CD4-positive, alpha-beta T cell (primary cell): ENCODE results near the gene ANO2. TPM values are rescaled to one million over a fixed set of nuclear protein-coding genes. Genes with fewer than 3 reads are reported as not detected.

Experiments
- ATAC-seq: fragments of 200-7000 bp; cut with Tn5 transposase; one replicate; pipeline ENCODE4 v1.10.0; 2022; ENCODE audit warnings: mild to moderate bottlenecking; ENCODE audit not compliant: poor library complexity
- CTCF ChIA-PET: fragments of 350-600 bp; sonication (Branson Sonifier 250); formaldehyde crosslinking; loops from one replicate; lab custom pipeline; 2021; ENCODE audit warnings: antibody characterized with exemption, inconsistent platforms; lab: Charles Lee
- POLR2A ChIA-PET: fragments of 350-600 bp; sonication (Branson Sonifier 250); formaldehyde crosslinking; loops from one replicate; lab custom pipeline; 2021; ENCODE audit warnings: antibody characterized with exemption, inconsistent platforms; lab: Charles Lee
- DNase-seq, 14 experiments: peaks; one replicate each; pipeline ENCODE4 v3.0.0-alpha.2; 2013 to 2020; ENCODE audit warnings: mixed read lengths in 2 of 14
- H3K27ac ChIP-seq, 2 donors: one replicate each; pipeline versions ENCODE4 v1.5.1 to v1.7.0; 2013; ENCODE audit warnings: low read length in 2 of 2, low read depth in 1 of 2, mild to moderate bottlenecking in 1 of 2
- H3K27me3 ChIP-seq, 2 experiments: 1 replicate in 1 of 2; 2 replicates in 1 of 2; pipeline versions ENCODE4 v1.6.1 to v1.7.0; 2013; ENCODE audit warnings: low read length in 2 of 2, control low read depth in 1 of 2, mild to moderate bottlenecking in 1 of 2, moderate library complexity in 1 of 2; ENCODE audit not compliant: insufficient read depth in 2 of 2, control insufficient read depth in 1 of 2
- H3K36me3 ChIP-seq: one replicate; pipeline ENCODE4 v1.6.1; 2013; ENCODE audit warnings: low read length, control low read depth; ENCODE audit not compliant: insufficient read depth
- H3K4me1 ChIP-seq: one replicate; pipeline ENCODE4 v1.6.1; 2013; ENCODE audit warnings: low read length, control low read depth; ENCODE audit not compliant: insufficient read depth
- H3K4me3 ChIP-seq: one replicate; pipeline ENCODE4 v1.5.1; 2013; ENCODE audit warnings: mild to moderate bottlenecking, low read length, moderate library complexity
- H3K9me3 ChIP-seq, 2 experiments: 1 replicate in 1 of 2; 2 replicates in 1 of 2; pipeline versions ENCODE4 v1.6.1 to v1.7.0; 2013; ENCODE audit warnings: low read length in 2 of 2, mild to moderate bottlenecking in 2 of 2, control low read depth in 1 of 2, moderate library complexity in 1 of 2; ENCODE audit not compliant: control insufficient read depth in 1 of 2, insufficient read depth in 1 of 2
- H3K27ac Mint-ChIP-seq: one replicate; pipeline ENCODE4 v1.8.0; 2020; ENCODE audit warnings: mixed read lengths
- H3K27me3 Mint-ChIP-seq: one replicate; pipeline ENCODE4 v1.8.0; 2021; ENCODE audit warnings: mixed read lengths
- H3K36me3 Mint-ChIP-seq: one replicate; pipeline ENCODE4 v1.8.0; 2021; ENCODE audit warnings: low read depth, mixed read lengths
- H3K4me1 Mint-ChIP-seq: one replicate; pipeline ENCODE4 v1.8.0; 2021; ENCODE audit warnings: low read depth, mixed read lengths
- H3K4me3 Mint-ChIP-seq: one replicate; pipeline ENCODE4 v1.8.0; 2020; ENCODE audit warnings: mild to moderate bottlenecking, mixed read lengths
- H3K9me3 Mint-ChIP-seq: one replicate; pipeline ENCODE4 v1.8.0; 2020; ENCODE audit warnings: mixed read lengths
- intact Hi-C, 2 experiments: fragments of 100-400 bp; cut with DNase I in 1 of 2; cut with micrococcal nuclease in 1 of 2; formaldehyde crosslinking; loops; one replicate each; pipeline versions ENCODE4 v1.15.1 to v1.9.0; 2023 to 2025; cut with DNase I, micrococcal nuclease
- total RNA-seq, 174 experiments: library from RNA in 2 of 174; stranded (reverse) in 2 of 174; gene quantifications; one replicate each; pipeline ENCODE4 v1.2.3 and lab custom pipeline; 2021 to 2026
- TF ChIP-seq, protein P1 (sequence below): fragments of 200-600 bp; IDR thresholded peaks from one replicate; pipeline ENCODE4 v1.8.0; 2022; ENCODE audit warnings: antibody characterized with exemption, mild to moderate bottlenecking

Gene ANO2
- total RNA-seq, 2 experiments from 2014 or later = not detected

DNA sequence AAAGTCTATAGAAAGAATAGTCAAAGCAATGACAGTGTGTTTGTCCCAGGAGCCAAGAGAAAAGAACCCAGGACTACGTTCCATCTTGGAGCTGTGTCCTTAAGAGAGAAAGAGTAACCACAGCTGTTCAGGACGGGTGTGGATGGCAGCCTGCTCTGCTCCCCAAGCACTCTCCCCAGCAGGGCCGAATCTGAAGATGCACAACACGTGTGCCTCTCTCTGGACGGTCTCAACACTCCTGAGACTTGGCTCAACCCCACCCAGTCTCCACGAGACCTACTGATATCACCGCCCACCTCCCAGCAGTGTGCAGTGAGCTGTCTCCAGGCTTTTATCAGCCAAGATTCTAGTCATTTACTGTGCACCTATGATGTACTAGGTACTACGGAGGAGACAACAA lies 27.3 kb upstream of the ANO2 start:
- no peak for DNase-seq
- Mint-ChIP-seq H3K4me3 (no peak overlapping the region), H3K27ac (no peak overlapping the region), H3K9me3 (no peaks in the 10 kb centered on the region), H3K27me3 (peaks cover 29% of the 10 kb centered on the region), H3K4me1 (no peaks in the 10 kb centered on the region), H3K36me3 (no peaks in the 10 kb centered on the region)
- POLR2A ChIA-PET = no interaction called here
- H3K4me3 ChIP-seq = no peak overlapping the region
- no peak for ATAC-seq
- H3K4me1 ChIP-seq = no peaks in the 10 kb centered on the region
- H3K27ac ChIP-seq = no peak overlapping the region
- H3K9me3 ChIP-seq = no peaks in the 10 kb centered on the region
- CTCF ChIA-PET = no interaction called here
- H3K36me3 ChIP-seq = no peaks in the 10 kb centered on the region
- peaks cover 8 to 9% of the 10 kb centered on the region in 2 experiments for H3K27me3 ChIP-seq
- intact Hi-C loops = no loop called here
- TF ChIP-seq, protein P1, sequence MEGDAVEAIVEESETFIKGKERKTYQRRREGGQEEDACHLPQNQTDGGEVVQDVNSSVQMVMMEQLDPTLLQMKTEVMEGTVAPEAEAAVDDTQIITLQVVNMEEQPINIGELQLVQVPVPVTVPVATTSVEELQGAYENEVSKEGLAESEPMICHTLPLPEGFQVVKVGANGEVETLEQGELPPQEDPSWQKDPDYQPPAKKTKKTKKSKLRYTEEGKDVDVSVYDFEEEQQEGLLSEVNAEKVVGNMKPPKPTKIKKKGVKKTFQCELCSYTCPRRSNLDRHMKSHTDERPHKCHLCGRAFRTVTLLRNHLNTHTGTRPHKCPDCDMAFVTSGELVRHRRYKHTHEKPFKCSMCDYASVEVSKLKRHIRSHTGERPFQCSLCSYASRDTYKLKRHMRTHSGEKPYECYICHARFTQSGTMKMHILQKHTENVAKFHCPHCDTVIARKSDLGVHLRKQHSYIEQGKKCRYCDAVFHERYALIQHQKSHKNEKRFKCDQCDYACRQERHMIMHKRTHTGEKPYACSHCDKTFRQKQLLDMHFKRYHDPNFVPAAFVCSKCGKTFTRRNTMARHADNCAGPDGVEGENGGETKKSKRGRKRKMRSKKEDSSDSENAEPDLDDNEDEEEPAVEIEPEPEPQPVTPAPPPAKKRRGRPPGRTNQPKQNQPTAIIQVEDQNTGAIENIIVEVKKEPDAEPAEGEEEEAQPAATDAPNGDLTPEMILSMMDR = no peak

DNA sequence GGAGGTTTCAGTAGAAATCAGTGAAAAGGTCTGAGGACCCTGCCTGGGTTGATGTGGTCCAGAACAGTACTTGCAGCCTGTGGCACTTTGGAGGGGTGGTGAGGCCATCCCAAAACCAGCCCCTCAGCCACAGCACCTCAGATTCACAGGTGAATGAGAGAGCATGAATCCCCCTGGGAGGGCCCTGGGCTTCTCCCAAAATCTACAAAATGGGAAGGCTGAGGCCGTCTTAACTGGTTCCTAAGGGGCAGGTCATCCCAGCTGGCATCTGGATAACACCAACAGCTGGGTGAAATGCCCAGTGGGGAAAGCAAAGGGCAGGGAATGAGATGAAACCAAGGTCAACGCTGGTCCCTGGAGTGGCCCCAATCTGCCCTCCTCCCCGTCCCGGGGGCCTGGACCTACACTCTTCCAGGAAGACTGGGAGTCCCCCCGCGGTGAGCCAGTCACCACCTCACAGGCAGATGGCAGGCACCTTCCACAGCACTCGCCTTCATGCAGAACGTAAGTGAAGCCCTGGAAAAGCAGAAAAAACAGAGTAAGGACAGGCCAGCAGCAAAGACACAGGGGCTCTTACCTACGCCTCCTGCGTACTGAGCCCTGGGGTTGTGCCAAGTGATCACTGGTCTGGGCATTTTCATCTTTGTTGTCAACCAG lies 26.3 kb upstream of the ANO2 start:
- no peaks in the 10 kb centered on the region for H3K4me1 Mint-ChIP-seq
- H3K27ac Mint-ChIP-seq = no peak overlapping the region
- Histone ChIP-seq H3K27ac (no peak overlapping the region), H3K27me3 (peaks cover 8 to 9% of the 10 kb centered on the region in 2 experiments), H3K4me3 (no peak overlapping the region), H3K36me3 (no peaks in the 10 kb centered on the region), H3K9me3 (no peaks in the 10 kb centered on the region), H3K4me1 (no peaks in the 10 kb centered on the region)
- no peaks in the 10 kb centered on the region for H3K36me3 Mint-ChIP-seq
- ChIA-PET POLR2A (no interaction called here), CTCF (no interaction called here)
- DNase-seq (no peak), ATAC-seq (no peak)
- H3K9me3 Mint-ChIP-seq = no peaks in the 10 kb centered on the region
- intact Hi-C loops = no loop called here
- H3K27me3 Mint-ChIP-seq = peaks cover 24% of the 10 kb centered on the region
- TF ChIP-seq, protein P1 = no peak
- no peak overlapping the region for H3K4me3 Mint-ChIP-seq

DNA sequence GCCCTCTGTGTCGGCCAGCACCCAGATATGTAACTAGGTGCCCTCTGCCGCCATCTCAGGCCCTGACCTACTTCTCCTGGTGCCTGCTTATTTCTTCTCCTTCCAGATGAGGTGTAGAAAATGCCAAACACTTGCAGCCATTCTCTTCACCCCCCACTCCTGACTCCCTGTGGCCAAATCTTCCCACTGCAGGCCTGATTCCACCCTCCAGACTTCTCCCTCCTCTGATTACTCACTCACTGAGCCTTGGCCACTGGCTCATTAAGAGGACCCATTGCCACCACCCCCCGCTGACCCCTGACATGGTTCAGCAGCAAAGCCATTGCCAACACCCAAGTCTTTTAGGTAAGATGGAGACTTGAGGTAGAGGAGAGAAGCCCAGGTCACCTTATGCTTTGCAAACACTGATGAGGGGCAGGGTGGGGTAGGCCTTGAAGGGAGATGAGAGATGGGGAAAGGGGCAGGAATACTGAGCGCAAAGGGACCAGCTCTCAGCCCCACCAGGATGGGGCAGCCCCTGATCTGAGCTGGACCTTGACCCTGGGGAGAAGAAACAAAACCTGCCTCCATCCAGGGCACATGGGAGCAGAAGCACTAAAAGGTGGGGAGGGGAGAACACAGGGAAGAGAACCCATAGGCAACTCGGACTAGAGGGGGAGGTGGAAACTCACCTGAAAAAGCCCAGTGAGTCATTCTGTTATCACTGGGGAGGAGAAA lies 25.1 kb upstream of the ANO2 start:
- Mint-ChIP-seq H3K27ac (no peak overlapping the region), H3K4me1 (no peaks in the 10 kb centered on the region)

More for the DNA sequence above, 25.1 kb upstream of the ANO2 start:
- H3K36me3 Mint-ChIP-seq = no peaks in the 10 kb centered on the region
- ChIA-PET CTCF (no interaction called here), POLR2A (no interaction called here)
- no peak for ATAC-seq
- Histone ChIP-seq H3K27ac (no peak overlapping the region), H3K36me3 (no peaks in the 10 kb centered on the region), H3K27me3 (peaks cover 5 to 14% of the 10 kb centered on the region in 2 experiments), H3K4me3 (no peak overlapping the region), H3K4me1 (no peaks in the 10 kb centered on the region), H3K9me3 (no peaks in the 10 kb centered on the region)
- H3K4me3 Mint-ChIP-seq = no peak overlapping the region
- intact Hi-C loops = loop anchor here in 1 of 2 experiments (5.0 kb wide), 1 partner anchor 72 kb away; no protein-coding TSS in a partner anchor
- H3K9me3 Mint-ChIP-seq = no peaks in the 10 kb centered on the region
- TF ChIP-seq, protein P1 = no peak
- H3K27me3 Mint-ChIP-seq = peaks cover 18% of the 10 kb centered on the region
- DNase-seq = no peak
